Mesenchymal stem cell (in vitro differentiated cells and primary cell): ENCODE measurements around the gene PIP4K2A.
"Not testable (repeated sequence)": the region's sequence is repeated elsewhere in the genome, so short reads cannot be mapped to it uniquely, and the experiment has no call there.

Experiments used
- DNase-seq: peaks from one replicate; pipeline ENCODE4 v3.0.0-alpha.2; 2013
- H2AFZ ChIP-seq: one replicate; pipeline ENCODE4 v1.6.1; 2013; ENCODE audit warnings: low read depth, mild to moderate bottlenecking, control low read depth, inconsistent platforms, low read length, moderate library complexity
- H2AK5ac ChIP-seq: 2 replicates; pipeline ENCODE4 v1.6.1; 2013; ENCODE audit warnings: low read length, moderate library complexity, mild to moderate bottlenecking, inconsistent platforms; ENCODE audit not compliant: severe bottlenecking
- H2BK120ac ChIP-seq: one replicate; pipeline ENCODE4 v1.6.1; 2013; ENCODE audit warnings: low read depth, mild to moderate bottlenecking, inconsistent platforms, low read length, moderate library complexity
- H2BK12ac ChIP-seq, 2 experiments: one replicate each; pipeline ENCODE4 v1.6.1; 2013; ENCODE audit warnings: inconsistent platforms in 2 of 2, low read length in 2 of 2, mild to moderate bottlenecking in 2 of 2, moderate library complexity in 2 of 2, control low read depth in 1 of 2
- H2BK15ac ChIP-seq: one replicate; pipeline ENCODE4 v1.6.1; 2013; ENCODE audit warnings: mild to moderate bottlenecking, low read depth, inconsistent platforms; ENCODE audit not compliant: poor library complexity, severe bottlenecking
- H2BK5ac ChIP-seq: 2 replicates; pipeline ENCODE4 v1.6.1; 2013; ENCODE audit warnings: low read depth, mild to moderate bottlenecking, low read length, control low read depth, inconsistent platforms; ENCODE audit not compliant: poor library complexity, severe bottlenecking
- H3K14ac ChIP-seq, 2 experiments: one replicate each; pipeline ENCODE4 v1.6.1; 2013; ENCODE audit warnings: inconsistent platforms in 2 of 2, low read length in 2 of 2, control low read depth in 1 of 2, mild to moderate bottlenecking in 1 of 2, moderate library complexity in 1 of 2
- H3K18ac ChIP-seq, 2 experiments: one replicate each; pipeline ENCODE4 v1.6.1; 2013; ENCODE audit warnings: inconsistent platforms in 2 of 2, low read length in 2 of 2, control low read depth in 1 of 2, low read depth in 1 of 2, mild to moderate bottlenecking in 1 of 2
- H3K23ac ChIP-seq, 2 experiments: one replicate each; pipeline ENCODE4 v1.6.1; 2013; ENCODE audit warnings: inconsistent platforms in 2 of 2, low read length in 2 of 2, mild to moderate bottlenecking in 2 of 2, moderate library complexity in 2 of 2, control low read depth in 1 of 2
- H3K27ac ChIP-seq: 2 replicates; pipeline ENCODE4 v1.5.1; 2013; ENCODE audit warnings: mild to moderate bottlenecking, moderate library complexity, low read length, control low read depth, inconsistent platforms; ENCODE audit not compliant: poor library complexity, severe bottlenecking
- H3K27me3 ChIP-seq, 2 experiments: 2 replicates each; pipeline versions ENCODE4 v1.6.1 to v1.7.0; 2013; ENCODE audit warnings: low read length in 2 of 2, mild to moderate bottlenecking in 2 of 2, moderate library complexity in 2 of 2, control low read depth in 1 of 2, inconsistent platforms in 1 of 2; ENCODE audit not compliant: control insufficient read depth in 1 of 2, insufficient read depth in 1 of 2
- H3K36me3 ChIP-seq, 2 experiments: 2 replicates each; pipeline versions ENCODE4 v1.6.1 to v1.7.0; 2013; ENCODE audit warnings: low read length in 2 of 2, control low read depth in 1 of 2, inconsistent platforms in 1 of 2, low read depth in 1 of 2, mild to moderate bottlenecking in 1 of 2; ENCODE audit not compliant: insufficient read depth in 2 of 2, control insufficient read depth in 1 of 2
- H3K4ac ChIP-seq, 2 experiments: one replicate each; pipeline ENCODE4 v1.6.1; 2013; ENCODE audit warnings: inconsistent platforms in 2 of 2, low read length in 2 of 2, mild to moderate bottlenecking in 2 of 2, moderate library complexity in 2 of 2, control low read depth in 1 of 2, low read depth in 1 of 2
- H3K4me1 ChIP-seq: 2 replicates; pipeline ENCODE4 v1.6.1; 2013; ENCODE audit warnings: low read depth, low read length, control low read depth; ENCODE audit not compliant: control insufficient read depth, insufficient read depth
- H3K4me2 ChIP-seq: 2 replicates; pipeline ENCODE4 v1.6.1; 2013; ENCODE audit warnings: low read length, mild to moderate bottlenecking, inconsistent platforms; ENCODE audit not compliant: poor library complexity, severe bottlenecking
- H3K4me3 ChIP-seq, 2 experiments: 2 replicates each; pipeline versions ENCODE4 v1.5.1 to v1.7.0; 2013; ENCODE audit warnings: low read length in 2 of 2, mild to moderate bottlenecking in 2 of 2, control low read depth in 1 of 2, low read depth in 1 of 2; ENCODE audit not compliant: insufficient read depth in 1 of 2
- H3K79me1 ChIP-seq: replicated peaks from 2 replicates; pipeline ENCODE4 v1.6.1; 2013; ENCODE audit warnings: mild to moderate bottlenecking, control low read depth, low read length, inconsistent platforms; ENCODE audit not compliant: poor library complexity, severe bottlenecking
- H3K9ac ChIP-seq: 2 replicates; pipeline ENCODE4 v1.7.0; 2013; ENCODE audit warnings: mild to moderate bottlenecking, low read length, moderate library complexity
- H3K9me3 ChIP-seq: 2 replicates; pipeline ENCODE4 v1.7.0; 2013; ENCODE audit warnings: mild to moderate bottlenecking, low read length; ENCODE audit not compliant: control insufficient read depth
- H4K8ac ChIP-seq: one replicate; pipeline ENCODE4 v1.6.1; 2013; ENCODE audit warnings: inconsistent platforms, mild to moderate bottlenecking, low read length, moderate library complexity
- H4K91ac ChIP-seq: one replicate; pipeline ENCODE4 v1.6.1; 2013; ENCODE audit warnings: mild to moderate bottlenecking, low read length, inconsistent platforms
- WGBS: methylation state at CpG from one replicate; pipeline ENCODE4 v1.1.7; 2013; ENCODE audit warnings: mixed read lengths; 5-methylcytosine and 5-hydroxymethylcytosine counted together

The PIP4K2A gene

DNA sequence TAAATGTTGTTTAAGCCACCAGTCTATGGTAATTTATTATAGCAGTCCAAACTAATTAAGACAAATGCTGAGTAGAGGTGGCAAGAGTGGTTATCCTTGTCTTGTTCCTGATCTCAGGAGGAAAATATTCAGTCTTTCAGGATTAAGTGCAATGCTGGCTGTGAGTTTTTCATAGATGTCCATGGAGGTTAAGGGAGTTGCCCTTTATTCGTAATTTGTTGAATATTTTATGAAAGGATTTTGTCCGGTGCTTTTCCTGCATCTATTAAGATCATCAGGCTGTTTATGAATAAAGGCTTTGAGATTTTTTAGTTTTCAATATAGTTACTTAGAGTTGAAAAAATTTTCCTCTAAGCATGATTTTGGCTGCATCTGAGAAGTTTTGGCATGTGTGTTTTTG lies 186.9 kb downstream of the PIP4K2A start:
- Histone ChIP-seq H2BK12ac (no peak overlapping the region), H2BK5ac (no peak overlapping the region), H3K4me1 (no peaks in the 10 kb centered on the region), H3K9ac (no peak overlapping the region), H3K14ac (no peak overlapping the region), H4K91ac (no peak overlapping the region), H3K4me3 (no peak overlapping the region), H2AFZ (no peak overlapping the region), H3K79me1 (no peaks in the 10 kb centered on the region), H3K36me3 (no peaks in the 10 kb centered on the region), H3K27ac (no peak overlapping the region), H3K23ac (no peak overlapping the region), H2BK120ac (no peak overlapping the region), H3K27me3 (no peaks in the 10 kb centered on the region), H3K4me2 (no peak overlapping the region), H3K9me3 (peaks cover 33% of the 10 kb centered on the region), H4K8ac (no peak overlapping the region), H2BK15ac (no peak overlapping the region), H3K4ac (no peak overlapping the region), H2AK5ac (no peak overlapping the region), H3K18ac (no peak overlapping the region)
- WGBS, result 97% methylated on average over 2 of the region's 2 CpGs
- no peak for DNase-seq

GRCh38 chr10:22524333-22524732 lies 190.0 kb downstream of the PIP4K2A start:
- H3K4me1 ChIP-seq, H3K27me3 ChIP-seq, H3K36me3 ChIP-seq: not testable (repeated sequence)

DNA sequence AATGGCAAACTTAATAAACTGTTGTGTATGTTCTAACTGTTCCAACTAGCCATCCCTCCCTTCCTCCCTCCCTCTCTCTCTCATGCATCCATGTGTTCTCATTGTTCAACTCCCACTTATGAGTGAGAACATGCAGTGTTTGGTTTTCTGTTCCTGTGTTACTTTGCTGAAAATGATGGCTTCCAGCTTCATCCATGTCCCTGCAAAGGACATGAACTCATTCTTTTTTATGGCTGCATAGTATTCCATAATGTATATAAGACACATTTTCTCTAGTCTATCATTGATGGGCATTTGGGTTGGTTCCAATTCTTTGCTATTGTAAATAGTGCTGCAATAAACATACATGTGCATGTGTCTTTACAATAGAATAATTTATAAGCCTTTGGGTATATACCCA lies 193.7 kb downstream of the PIP4K2A start:
- not testable (repeated sequence) for H3K4me3 ChIP-seq, H3K4me2 ChIP-seq, H2BK12ac ChIP-seq, H3K14ac ChIP-seq, H2AK5ac ChIP-seq, H3K9ac ChIP-seq, H3K36me3 ChIP-seq, H4K91ac ChIP-seq, H3K9me3 ChIP-seq, DNase-seq, H3K27me3 ChIP-seq, H2BK15ac ChIP-seq, H3K79me1 ChIP-seq, H3K23ac ChIP-seq, H3K27ac ChIP-seq, H2AFZ ChIP-seq, H2BK120ac ChIP-seq, H3K18ac ChIP-seq, H3K4ac ChIP-seq, H2BK5ac ChIP-seq, H4K8ac ChIP-seq, H3K4me1 ChIP-seq

More at GRCh38 chr10:22524333-22524732, 190.0 kb downstream of the PIP4K2A start:
- not testable (repeated sequence) for H3K9ac ChIP-seq, H2BK15ac ChIP-seq, H2BK120ac ChIP-seq, DNase-seq, H4K8ac ChIP-seq, H2BK5ac ChIP-seq, H3K23ac ChIP-seq, H4K91ac ChIP-seq, H3K79me1 ChIP-seq, H2AFZ ChIP-seq, H3K14ac ChIP-seq, H2AK5ac ChIP-seq, H3K4me3 ChIP-seq, H3K4ac ChIP-seq, H3K4me2 ChIP-seq, H2BK12ac ChIP-seq, H3K27ac ChIP-seq, H3K18ac ChIP-seq
- H3K9me3 ChIP-seq, result peaks cover 26% of the 10 kb centered on the region

- no peak overlapping the region for H2AK5ac ChIP-seq
- H3K14ac ChIP-seq, result no peak overlapping the region
- H3K4me2 ChIP-seq, result no peak overlapping the region
- H4K8ac ChIP-seq, result no peak overlapping the region
- no peak overlapping the region for H2BK5ac ChIP-seq
- H4K91ac ChIP-seq, result no peak overlapping the region
- H2BK15ac ChIP-seq, result no peak overlapping the region
- no peaks in the 10 kb centered on the region for H3K36me3 ChIP-seq
- H3K9ac ChIP-seq, result no peak overlapping the region
- no peak overlapping the region for H3K23ac ChIP-seq
- H3K18ac ChIP-seq, result no peak overlapping the region
- no peaks in the 10 kb centered on the region for H3K79me1 ChIP-seq
- H2AFZ ChIP-seq, result no peak overlapping the region
- H3K27me3 ChIP-seq, result peaks cover 0 to 11% of the 10 kb centered on the region in 2 experiments
- H3K9me3 ChIP-seq, result peaks cover 3% of the 10 kb centered on the region
- H2BK120ac ChIP-seq, result no peak overlapping the region
- H3K4me3 ChIP-seq, result no peak overlapping the region
- H3K4me1 ChIP-seq, result peaks cover 4% of the 10 kb centered on the region
- H3K4ac ChIP-seq, result no peak overlapping the region
- H3K27ac ChIP-seq, result no peak overlapping the region
- DNase-seq, result no peak
- H2BK12ac ChIP-seq, result no peak overlapping the region
- WGBS, result 79% methylated on average over 3 of the region's 3 CpGs
Observed at GRCh38 chr10:22518167-22518724, 196.1 kb downstream of the PIP4K2A start.
